Testis (tissue), 3 donors: ENCODE data around the gene GNA12. TPM values are rescaled to one million over a fixed set of nuclear protein-coding genes. Genes with fewer than 3 reads are reported as not detected.

Experiments
- DNase-seq: peaks from one replicate; pipeline ENCODE4 v3.0.0-alpha.2; 2019
- H3K27ac ChIP-seq, 2 donors: fragments of 200-600 bp; sonication (generic); one replicate each; pipeline ENCODE4 v1.5.1; 2019
- H3K27me3 ChIP-seq: fragments of 200-600 bp; sonication (generic); one replicate; pipeline ENCODE4 v1.5.1; 2019
- H3K36me3 ChIP-seq: fragments of 200-600 bp; sonication (generic); one replicate; pipeline ENCODE4 v1.5.1; 2017; ENCODE audit warnings: low read depth; ENCODE audit errors: missing control alignments
- H3K4me1 ChIP-seq: fragments of 200-600 bp; sonication (generic); one replicate; pipeline ENCODE4 v1.5.1; 2019
- H3K4me3 ChIP-seq, 2 donors: fragments of 200-600 bp; sonication (generic); one replicate each; pipeline ENCODE4 v1.5.1; 2017 to 2019
- H3K9me3 ChIP-seq: fragments of 200-600 bp; sonication (generic); one replicate; pipeline ENCODE4 v1.5.1; 2017
- CTCF ChIP-seq, 3 experiments: fragments of 450-650 bp in 2 of 3; fragments of 200-600 bp in 1 of 3; sonication (generic) in 1 of 3; IDR thresholded peaks; one replicate each; pipeline ENCODE4 v1.5.1; 2016 to 2019; ENCODE audit warnings: antibody characterized with exemption in 3 of 3, mild to moderate bottlenecking in 2 of 3, moderate library complexity in 1 of 3
- POLR2A ChIP-seq: fragments of 450-650 bp; IDR thresholded peaks from one replicate; pipeline ENCODE4 v1.6.1; 2017; ENCODE audit warnings: antibody characterized with exemption, mild to moderate bottlenecking, moderate library complexity
- WGBS, 2 donors: methylation state at CpG; one replicate each; pipeline ENCODE4 v1.1.5; 2018; 5-methylcytosine and 5-hydroxymethylcytosine counted together
- intact Hi-C: fragments of 100-400 bp; cut with DNase I; formaldehyde crosslinking; loops from one replicate; pipeline ENCODE4 v1.15.1; 2023; ENCODE audit warnings: low total_unique reads
- polyA plus RNA-seq: library from polyadenylated mRNA; stranded (reverse); fragments of 350-450 nt; fragmentation: Illumina TruSeq; extraction: RNeasy Lipid Tissue Mini Kit (QIAGEN cat#74804); gene quantifications from one replicate; pipeline ENCODE4 v1.2.3, GENCODE V29; 2014; ENCODE audit warnings: low read depth, low replicate concordance; ENCODE audit not compliant: insufficient read depth
- total RNA-seq, 2 donors: library from RNA; depleted of rRNA; stranded (reverse); fragments of >200 nt; gene quantifications; one replicate each; pipeline ENCODE4 v1.2.3, GENCODE V29; 2016

The GNA12 gene
- total and polyA plus RNA-seq, 3 donors from 2014 or later: 50.0 to 69.6 (median 53.2) TPM

GRCh38 chr7:2761131-2761624, 82.9 kb downstream of the GNA12 start:
- no peak for TF ChIP-seq CTCF (IDR thresholded peaks at IDR 0.05)
- TF ChIP-seq POLR2A: no peak
- Histone ChIP-seq H3K36me3 (no peaks in the 10 kb centered on the region), H3K9me3 (no peaks in the 10 kb centered on the region), H3K4me1 (peaks cover 68% of the 10 kb centered on the region), H3K27ac (peak overlapping the region; percentile 93 to 95), H3K4me3 (no peak overlapping the region), H3K27me3 (no peaks in the 10 kb centered on the region)
- intact Hi-C loops: no loop called here
- 90 to 92% methylated on average over 13 to 19 of the region's 19 CpGs for WGBS, 2 donors
- DNase-seq: no peak

- H3K4me1 ChIP-seq: peaks cover 68% of the 10 kb centered on the region
These were observed 83.8 kb downstream of the GNA12 start for GRCh38 chr7:2760098-2760889.

DNA sequence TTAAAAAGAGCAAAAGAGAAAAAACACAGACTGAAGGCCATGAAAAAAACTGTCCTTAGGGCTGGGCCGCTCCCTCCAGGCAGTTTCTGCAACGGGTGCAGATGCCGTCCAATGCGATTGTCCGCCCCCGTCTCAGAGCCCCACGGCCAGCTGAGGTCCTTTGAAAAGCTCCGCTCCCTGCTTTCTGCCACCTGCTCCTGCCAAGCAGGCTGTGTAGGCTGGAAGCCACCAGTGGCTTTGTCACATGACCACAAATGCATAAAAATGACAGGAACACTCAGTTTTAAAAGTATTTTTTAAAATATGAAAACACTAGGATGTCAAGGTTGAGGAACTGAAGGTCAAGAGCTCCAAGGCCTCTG, 84.4 kb downstream of the GNA12 start:
- H3K9me3 ChIP-seq: no peaks in the 10 kb centered on the region
- H3K4me3 ChIP-seq: no peak overlapping the region
- peaks cover 68% of the 10 kb centered on the region for H3K4me1 ChIP-seq
- no peaks in the 10 kb centered on the region for H3K27me3 ChIP-seq
- intact Hi-C loops: no loop called here
- H3K27ac ChIP-seq: peak overlapping the region; percentile 40 to 93
- no peak for TF ChIP-seq CTCF (IDR thresholded peaks at IDR 0.05)
- TF ChIP-seq POLR2A: no peak
- no peaks in the 10 kb centered on the region for H3K36me3 ChIP-seq
- DNase-seq: no peak
- WGBS, 2 donors: 39 to 62% methylated on average over 8 of the region's 8 CpGs

More at GRCh38 chr7:2760098-2760889, 83.8 kb downstream of the GNA12 start:
- Histone ChIP-seq H3K36me3 (no peaks in the 10 kb centered on the region), H3K9me3 (no peaks in the 10 kb centered on the region), H3K27me3 (no peaks in the 10 kb centered on the region), H3K4me3 (no peak overlapping the region), H3K27ac (peak overlapping the region; percentile 40 to 93)
- TF ChIP-seq POLR2A: no peak
- peak in 1 of 3 experiments; percentile 17 for TF ChIP-seq CTCF (IDR thresholded peaks at IDR 0.05)
- intact Hi-C loops: no loop called here
- WGBS, 2 donors: 41 to 42% methylated on average over 18 to 22 of the region's 22 CpGs
- peak; percentile 92 for DNase-seq

- no peak for DNase-seq
- no peak for TF ChIP-seq CTCF (IDR thresholded peaks at IDR 0.05)
- no peak for TF ChIP-seq POLR2A
- no peaks in the 10 kb centered on the region for H3K9me3 ChIP-seq
- H3K4me1 ChIP-seq: peaks cover 65% of the 10 kb centered on the region
- no peaks in the 10 kb centered on the region for H3K27me3 ChIP-seq
- H3K36me3 ChIP-seq: no peaks in the 10 kb centered on the region
- no peak overlapping the region for H3K4me3 ChIP-seq
- intact Hi-C loops: no loop called here
- peak overlapping the region; percentile 40 to 93 for H3K27ac ChIP-seq
- WGBS, 2 donors: 92 to 93% methylated on average over 18 of the region's 18 CpGs
These were observed 85.2 kb downstream of the GNA12 start for GRCh38 chr7:2758673-2759616.
